Immature natural killer cell (primary cell): ENCODE measurements around the gene ZNF91. TPM values are rescaled to one million over a fixed set of nuclear protein-coding genes. Genes with fewer than 3 reads are reported as not detected.
A peak's percentile ranks its signal among the peaks of the same experiment; 100 is the strongest.
"Not testable (repeated sequence)": the region's sequence is repeated elsewhere in the genome, so short reads cannot be mapped to it uniquely, and the experiment has no call there.

Experiments
- DNase-seq, 3 donors: peaks; one replicate each; pipeline ENCODE4 v3.0.0; 2022; ENCODE audit warnings: mixed read lengths in 1 of 3
- H3K27ac Mint-ChIP-seq, 6 donors: one replicate each; pipeline ENCODE4 v1.8.0; 2020; ENCODE audit warnings: mixed read lengths in 6 of 6, mild to moderate bottlenecking in 5 of 6, inconsistent platforms in 4 of 6, moderate library complexity in 3 of 6
- H3K27me3 Mint-ChIP-seq, 3 donors: one replicate each; pipeline ENCODE4 v1.8.0; 2020 to 2021; ENCODE audit warnings: low read depth in 3 of 3, mild to moderate bottlenecking in 3 of 3, mixed read lengths in 3 of 3, moderate library complexity in 3 of 3, inconsistent platforms in 1 of 3
- H3K36me3 Mint-ChIP-seq, 3 donors: one replicate each; pipeline ENCODE4 v1.8.0; 2020; ENCODE audit warnings: mixed read lengths in 3 of 3, inconsistent platforms in 2 of 3, mild to moderate bottlenecking in 2 of 3
- H3K4me1 Mint-ChIP-seq, 2 donors: one replicate each; pipeline ENCODE4 v1.8.0; 2020; ENCODE audit warnings: inconsistent platforms in 2 of 2, mild to moderate bottlenecking in 2 of 2, mixed read lengths in 2 of 2, moderate library complexity in 1 of 2
- H3K4me3 Mint-ChIP-seq, 5 donors: one replicate each; pipeline ENCODE4 v1.8.0; 2020; ENCODE audit warnings: mild to moderate bottlenecking in 5 of 5, mixed read lengths in 5 of 5, inconsistent platforms in 3 of 5, moderate library complexity in 3 of 5
- H3K9me3 Mint-ChIP-seq, 6 donors: one replicate each; pipeline ENCODE4 v1.8.0; 2020; ENCODE audit warnings: mild to moderate bottlenecking in 6 of 6, mixed read lengths in 6 of 6, inconsistent platforms in 4 of 6, moderate library complexity in 3 of 6
- polyA plus RNA-seq, 3 donors: library from polyadenylated mRNA; unstranded; fragments of 300-500 nt; fragmentation: Illumina TruSeq; gene quantifications; one replicate each; pipeline ENCODE4 v1.2.3, GENCODE V29; 2021

Gene ZNF91
- polyA plus RNA-seq, 3 donors from 2014 or later, result 14.5 to 48.1 (median 19.7) TPM

DNA sequence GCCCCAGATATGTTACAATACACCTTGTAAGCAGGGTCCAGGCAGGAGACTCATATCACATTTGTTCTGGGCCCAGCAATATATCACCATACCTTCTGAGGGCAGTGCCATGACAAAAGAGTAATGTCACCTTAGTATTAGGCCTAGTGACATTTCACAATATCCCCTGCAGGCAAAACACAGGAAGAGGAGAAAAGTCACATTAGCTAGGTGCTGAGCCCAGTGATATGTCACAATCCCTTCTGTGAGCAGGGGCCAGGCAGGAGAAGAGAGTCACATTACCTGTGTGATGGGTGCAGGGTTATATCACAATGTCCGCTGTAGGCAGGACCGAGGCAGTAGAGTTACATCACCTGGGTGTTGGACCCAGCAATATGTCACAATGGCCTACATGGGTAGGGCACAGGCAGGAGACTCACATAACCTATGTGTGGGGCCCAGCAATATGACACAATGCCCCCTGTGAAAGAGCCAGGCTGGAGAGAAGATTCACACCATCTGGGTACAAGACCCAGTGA lies 12.4 kb upstream of the ZNF91 start:
- Mint-ChIP-seq H3K4me1 (no peaks in the 10 kb centered on the region), H3K27ac (no peak overlapping the region), H3K27me3 (peaks cover 0 to 4% (median 0%) of the 10 kb centered on the region in 3 donors), H3K9me3 (peaks cover 0 to 2% (median 0%) of the 10 kb centered on the region in 6 donors), H3K36me3 (no peaks in the 10 kb centered on the region), H3K4me3 (no peak overlapping the region)
- no peak for DNase-seq

- Mint-ChIP-seq H3K27me3 (peaks cover 0 to 4% (median 0%) of the 10 kb centered on the region in 3 donors), H3K27ac (no peak overlapping the region)
These were observed 11.4 kb upstream of the ZNF91 start for GRCh38 chr19:23406721-23407120.

DNA sequence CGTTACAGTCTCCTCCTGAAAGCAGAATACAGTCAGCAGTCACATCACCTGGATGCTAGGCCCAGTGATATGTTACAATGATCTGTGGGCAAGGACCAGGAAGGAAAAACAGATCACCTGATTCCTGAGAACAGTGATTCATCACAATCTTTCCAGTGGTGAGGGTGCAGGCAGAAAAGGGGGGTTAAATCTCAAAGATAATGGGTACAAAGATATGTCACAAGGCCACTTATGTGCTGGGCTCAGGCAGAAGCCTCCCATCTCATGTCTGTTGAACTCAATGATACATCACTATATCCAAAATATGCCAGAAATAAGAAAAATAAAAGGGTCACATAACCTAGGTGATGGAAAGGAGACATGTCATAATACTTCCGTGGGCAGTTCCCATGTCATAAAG lies 10.8 kb upstream of the ZNF91 start:
- H3K4me3 Mint-ChIP-seq, result no peak overlapping the region
- DNase-seq, result no peak
- H3K27me3 Mint-ChIP-seq, result peaks cover 0 to 4% (median 0%) of the 10 kb centered on the region in 3 donors
- no peaks in the 10 kb centered on the region for H3K36me3 Mint-ChIP-seq
- no peaks in the 10 kb centered on the region for H3K4me1 Mint-ChIP-seq
- H3K9me3 Mint-ChIP-seq, result peaks cover 0 to 2% (median 0%) of the 10 kb centered on the region in 6 donors
- H3K27ac Mint-ChIP-seq, result no peak overlapping the region

More at GRCh38 chr19:23406721-23407120, 11.4 kb upstream of the ZNF91 start:
- Mint-ChIP-seq H3K4me3 (no peak overlapping the region), H3K9me3 (peaks cover 0 to 2% (median 0%) of the 10 kb centered on the region in 6 donors), H3K4me1 (no peaks in the 10 kb centered on the region), H3K36me3 (no peaks in the 10 kb centered on the region)
- DNase-seq, result no peak

DNA sequence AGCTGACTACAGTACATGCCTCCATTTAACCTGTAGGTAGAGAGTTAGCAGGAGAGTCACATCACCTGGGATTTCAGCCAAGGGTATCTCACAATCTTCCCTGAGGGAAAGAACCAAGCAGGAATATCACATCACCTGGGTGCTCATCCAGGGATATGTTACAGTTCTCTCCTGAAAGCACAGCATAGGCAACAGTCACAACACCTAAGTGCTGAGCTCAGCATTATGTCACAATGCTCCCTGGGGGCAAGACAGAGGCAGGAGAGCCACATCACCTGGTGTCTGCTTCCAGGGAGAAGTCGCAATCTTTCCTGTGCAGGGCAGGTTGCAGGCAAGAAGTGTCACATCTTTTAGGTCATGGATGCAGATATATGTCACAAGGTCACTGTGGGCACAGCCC lies 9.4 kb upstream of the ZNF91 start:
- H3K9me3 Mint-ChIP-seq, result no peaks in the 10 kb centered on the region
- peaks cover 0 to 2% (median 0%) of the 10 kb centered on the region in 3 donors for H3K27me3 Mint-ChIP-seq
- no peak for DNase-seq
- H3K27ac Mint-ChIP-seq, result no peak overlapping the region
- H3K4me3 Mint-ChIP-seq, result no peak overlapping the region
- H3K4me1 Mint-ChIP-seq, result no peaks in the 10 kb centered on the region
- no peaks in the 10 kb centered on the region for H3K36me3 Mint-ChIP-seq

DNA sequence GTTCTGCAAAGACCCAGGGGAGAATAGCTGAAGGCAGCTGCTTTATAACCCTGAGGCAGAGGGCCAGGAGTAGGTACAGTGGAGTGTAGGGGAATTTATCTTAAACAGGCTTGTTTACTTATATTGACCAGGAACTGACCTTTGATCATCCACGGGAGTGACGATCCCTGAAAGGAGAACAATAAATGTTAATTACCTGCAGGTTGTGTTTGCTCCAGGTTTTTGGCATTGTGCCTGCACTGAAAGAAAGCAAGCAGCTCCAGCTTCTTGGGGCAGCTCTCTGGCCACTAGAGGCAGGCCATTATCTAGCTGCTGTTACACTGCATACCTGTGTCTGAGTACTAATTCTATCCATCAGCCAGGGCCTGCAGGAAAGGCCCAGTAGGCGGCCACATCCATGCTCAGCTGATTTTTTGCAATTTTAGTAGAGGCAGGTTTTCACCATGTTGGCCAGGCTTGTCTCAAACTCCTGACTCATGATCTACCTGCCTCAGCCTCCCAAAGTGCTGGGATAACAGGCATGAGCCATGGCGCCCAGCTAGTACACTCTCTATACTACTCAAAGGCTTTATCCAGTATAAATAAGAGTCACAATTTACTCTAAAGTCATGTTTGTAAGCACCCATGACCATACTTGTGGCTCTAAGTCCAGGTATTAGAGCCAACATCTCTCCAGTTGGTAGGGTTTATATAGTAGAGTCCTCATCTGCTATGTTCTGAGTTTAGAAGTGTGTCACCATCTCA lies 8.5 kb upstream of the ZNF91 start:
- Mint-ChIP-seq H3K27me3 (peaks cover 0 to 2% (median 0%) of the 10 kb centered on the region in 3 donors), H3K4me3 (no peak overlapping the region), H3K9me3 (no peaks in the 10 kb centered on the region), H3K27ac (no peak overlapping the region), H3K4me1 (no peaks in the 10 kb centered on the region), H3K36me3 (no peaks in the 10 kb centered on the region)
- no peak for DNase-seq

- H3K4me1 Mint-ChIP-seq, result no peaks in the 10 kb centered on the region
- no peak overlapping the region for H3K27ac Mint-ChIP-seq
- peaks cover 0 to 2% (median 0%) of the 10 kb centered on the region in 3 donors for H3K27me3 Mint-ChIP-seq
- H3K4me3 Mint-ChIP-seq, result no peak overlapping the region
- no peak for DNase-seq
- no peaks in the 10 kb centered on the region for H3K9me3 Mint-ChIP-seq
- H3K36me3 Mint-ChIP-seq, result no peaks in the 10 kb centered on the region
These were observed 7.8 kb upstream of the ZNF91 start for GRCh38 chr19:23403052-23403451.

DNA sequence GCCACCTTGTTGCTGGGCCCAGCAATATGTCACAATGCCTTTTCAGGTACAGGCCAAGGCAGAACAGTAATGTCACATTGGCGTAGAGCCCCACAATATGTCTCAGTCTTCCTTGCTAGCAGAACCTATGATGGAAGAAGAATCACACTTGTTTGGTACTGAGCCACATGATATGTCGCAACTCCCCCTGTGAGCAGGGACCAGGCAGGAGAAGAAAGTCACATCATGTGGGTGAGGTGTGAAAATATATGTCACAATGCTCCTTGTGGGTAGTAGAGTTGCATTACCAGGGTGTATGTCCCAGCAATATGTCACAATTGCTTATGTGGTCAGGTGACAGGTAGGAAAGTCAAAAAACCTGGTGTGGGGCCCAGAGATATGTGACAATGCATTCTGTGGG lies 7.1 kb upstream of the ZNF91 start:
- peak overlapping the region in 1 of 6 donors; percentile 32 for H3K27ac Mint-ChIP-seq
- H3K4me3 Mint-ChIP-seq, result no peak overlapping the region
- H3K36me3 Mint-ChIP-seq, result no peaks in the 10 kb centered on the region

DNA sequence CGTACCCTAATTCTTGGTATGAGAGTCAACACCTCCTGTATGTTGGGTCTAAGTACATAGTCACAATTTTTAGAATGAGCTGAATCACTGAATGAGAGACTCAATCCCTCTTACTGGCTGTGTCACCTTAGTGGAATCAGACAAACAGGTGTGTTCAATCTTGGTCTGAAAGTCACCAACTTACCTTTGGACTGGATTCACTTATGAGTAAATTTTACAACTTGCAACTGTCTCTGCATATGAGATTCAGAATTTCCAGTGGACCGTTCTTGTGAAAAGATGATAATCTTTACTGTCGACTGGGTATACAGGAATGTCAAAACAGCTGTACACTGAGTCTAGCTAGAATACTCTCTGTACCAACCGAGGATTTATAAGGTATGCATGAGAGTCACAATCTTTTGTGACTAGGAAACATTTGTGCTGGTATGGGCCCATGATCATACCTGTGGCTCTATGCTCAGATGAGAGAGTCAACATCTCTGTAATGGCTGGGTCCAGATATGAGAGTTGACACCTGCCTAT lies 5.9 kb upstream of the ZNF91 start:
- H3K27ac Mint-ChIP-seq, result no peak overlapping the region
- no peak overlapping the region for H3K4me3 Mint-ChIP-seq
- H3K4me1 Mint-ChIP-seq, result peaks cover 0 to 2% of the 10 kb centered on the region in 2 donors
- no peaks in the 10 kb centered on the region for H3K36me3 Mint-ChIP-seq
- no peak for DNase-seq
- no peaks in the 10 kb centered on the region for H3K9me3 Mint-ChIP-seq
- peaks cover 0 to 5% (median 0%) of the 10 kb centered on the region in 3 donors for H3K27me3 Mint-ChIP-seq

More for the DNA sequence above, 7.1 kb upstream of the ZNF91 start:
- DNase-seq, result no peak
- H3K27me3 Mint-ChIP-seq, result peaks cover 0 to 4% (median 0%) of the 10 kb centered on the region in 3 donors
- no peaks in the 10 kb centered on the region for H3K9me3 Mint-ChIP-seq
- H3K4me1 Mint-ChIP-seq, result no peaks in the 10 kb centered on the region

GRCh38 chr19:23399443-23399842 lies 4.2 kb upstream of the ZNF91 start:
- Mint-ChIP-seq H3K27ac (no peak overlapping the region), H3K4me3 (no peak overlapping the region), H3K27me3 (peaks cover 4 to 9% (median 5%) of the 10 kb centered on the region in 3 donors), H3K4me1 (peaks cover 4 to 5% of the 10 kb centered on the region in 2 donors), H3K9me3 (no peaks in the 10 kb centered on the region), H3K36me3 (no peaks in the 10 kb centered on the region)
- DNase-seq, result no peak

- peak overlapping the region in 5 of 6 donors; percentile 97 to 100 (median 99) for H3K27ac Mint-ChIP-seq
- peak overlapping the region in 4 of 5 donors; percentile 95 to 99 (median 98) for H3K4me3 Mint-ChIP-seq
- H3K36me3 Mint-ChIP-seq, result peaks cover 6 to 19% (median 10%) of the 10 kb centered on the region in 3 donors
- H3K9me3 Mint-ChIP-seq, H3K27me3 Mint-ChIP-seq, DNase-seq: not testable (repeated sequence)
- peaks cover 37 to 38% of the 10 kb centered on the region in 2 donors for H3K4me1 Mint-ChIP-seq
These were observed 449 bp upstream of the ZNF91 start for GRCh38 chr19:23395722-23396117.

DNA sequence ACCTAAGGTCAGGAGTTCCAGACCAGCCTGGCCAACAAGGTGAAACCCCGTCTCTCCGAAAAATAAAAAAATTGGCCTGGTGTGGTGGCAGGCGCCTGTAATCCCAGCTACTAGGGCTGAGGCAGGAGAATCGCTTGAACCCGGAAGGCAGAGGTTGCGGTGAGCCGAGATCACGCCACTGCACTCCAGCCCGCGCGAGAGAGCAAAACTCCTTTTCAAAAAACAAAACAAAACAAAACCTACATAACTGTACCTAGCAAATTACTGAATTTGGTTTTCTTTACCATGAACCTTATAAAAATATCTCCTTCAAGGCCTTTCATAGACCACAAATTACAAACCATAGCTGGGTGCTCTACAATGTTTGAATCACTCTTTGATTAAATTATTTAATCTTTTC lies 760 bp downstream of the ZNF91 start:
- Mint-ChIP-seq H3K9me3 (no peaks in the 10 kb centered on the region), H3K4me3 (peak overlapping the region; percentile 95 to 99 (median 98)), H3K36me3 (peaks cover 8 to 23% (median 13%) of the 10 kb centered on the region in 3 donors), H3K27me3 (peaks cover 6 to 9% (median 7%) of the 10 kb centered on the region in 3 donors), H3K27ac (peak overlapping the region; percentile 97 to 100 (median 98)), H3K4me1 (peaks cover 44 to 46% of the 10 kb centered on the region in 2 donors)
- peak; percentile 56 to 57 (median 57) for DNase-seq

DNA sequence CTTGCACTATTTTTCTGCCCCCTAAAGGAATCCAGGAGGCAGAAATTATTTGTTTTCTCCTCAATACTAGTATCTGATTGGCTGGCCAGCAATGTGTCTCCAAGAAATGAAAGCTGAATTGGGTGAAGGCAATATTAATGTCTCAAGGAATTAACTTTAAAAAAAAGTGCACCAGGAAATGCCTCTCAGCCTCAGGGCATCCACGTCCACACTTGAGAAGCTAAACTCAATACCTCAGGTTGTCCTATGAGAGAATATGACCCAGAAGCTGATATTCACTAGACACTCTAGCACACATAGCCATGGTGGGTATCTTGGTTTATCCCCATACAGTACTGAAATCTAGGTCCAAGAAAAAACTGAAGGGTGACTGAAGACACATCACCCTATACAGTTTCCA lies 2.1 kb downstream of the ZNF91 start:
- Mint-ChIP-seq H3K36me3 (peaks cover 16 to 26% (median 22%) of the 10 kb centered on the region in 3 donors), H3K4me1 (peaks cover 55 to 60% of the 10 kb centered on the region in 2 donors), H3K9me3 (no peaks in the 10 kb centered on the region)

DNA sequence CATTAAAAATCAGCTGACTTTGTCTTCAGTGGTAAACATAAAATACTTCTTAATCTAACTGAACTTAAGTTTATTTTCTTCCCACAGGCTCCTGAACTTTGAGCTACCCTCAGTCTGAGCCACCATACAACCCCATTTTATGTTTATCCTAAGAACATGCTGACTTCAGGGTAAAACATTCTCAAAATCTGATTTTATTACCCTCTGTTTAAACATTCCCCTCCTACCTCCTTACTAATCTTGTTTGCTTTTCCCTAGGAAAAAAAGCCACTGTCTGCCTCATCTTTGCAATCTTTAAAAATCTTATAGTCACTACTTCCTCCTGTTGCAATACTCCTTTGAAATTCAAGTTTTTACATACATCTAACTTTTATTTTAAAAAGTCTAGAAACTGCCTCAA lies 4.0 kb downstream of the ZNF91 start:
- peak overlapping the region in 5 of 6 donors; percentile 2 to 54 (median 38) for H3K27ac Mint-ChIP-seq

More for the DNA sequence above, 2.1 kb downstream of the ZNF91 start:
- peak overlapping the region; percentile 95 to 99 (median 98) for H3K4me3 Mint-ChIP-seq
- H3K27ac Mint-ChIP-seq, result peak overlapping the region; percentile 97 to 100 (median 98)
- peaks cover 6 to 9% (median 7%) of the 10 kb centered on the region in 3 donors for H3K27me3 Mint-ChIP-seq
- DNase-seq, result no peak

DNA sequence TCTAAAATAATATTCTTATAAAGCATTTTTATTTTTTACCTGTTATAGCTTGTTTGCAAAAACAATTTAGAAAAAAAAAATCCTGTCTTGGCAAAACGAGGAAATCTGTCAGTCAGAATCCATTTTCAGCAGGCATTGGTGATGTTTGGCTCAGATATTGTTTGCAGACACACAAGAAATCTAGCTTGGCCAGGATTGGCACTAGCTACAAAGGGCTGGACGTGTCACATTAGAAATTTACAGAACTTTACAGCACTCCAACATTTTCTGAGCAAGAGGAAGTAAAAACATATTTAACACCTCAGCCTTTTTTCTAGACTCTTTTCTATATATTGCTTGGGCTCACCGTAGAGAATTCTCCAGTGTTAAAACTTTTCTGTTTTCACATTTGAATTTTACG lies 9.9 kb downstream of the ZNF91 start:
- no peak overlapping the region for H3K27ac Mint-ChIP-seq
- no peak for DNase-seq
- H3K36me3 Mint-ChIP-seq, result peaks cover 50 to 62% (median 52%) of the 10 kb centered on the region in 3 donors
- no peak overlapping the region for H3K4me3 Mint-ChIP-seq
- peaks cover 12 to 25% (median 20%) of the 10 kb centered on the region in 6 donors for H3K9me3 Mint-ChIP-seq
- peaks cover 62 to 79% of the 10 kb centered on the region in 2 donors for H3K4me1 Mint-ChIP-seq
- no peaks in the 10 kb centered on the region for H3K27me3 Mint-ChIP-seq

More for the DNA sequence above, 4.0 kb downstream of the ZNF91 start:
- H3K9me3 Mint-ChIP-seq, result no peaks in the 10 kb centered on the region
- H3K4me3 Mint-ChIP-seq, result peak overlapping the region in 2 of 5 donors; percentile 11 to 42
- DNase-seq, result no peak
- H3K4me1 Mint-ChIP-seq, result peaks cover 66 to 71% of the 10 kb centered on the region in 2 donors
- H3K36me3 Mint-ChIP-seq, result peaks cover 26 to 40% (median 33%) of the 10 kb centered on the region in 3 donors
- H3K27me3 Mint-ChIP-seq, result peaks cover 6 to 7% (median 6%) of the 10 kb centered on the region in 3 donors
